ENCODE data around the gene ABCA13. TPM values are rescaled to one million over a fixed set of nuclear protein-coding genes. Genes with fewer than 3 reads are reported as not detected.

ABCA13 gene
- total RNA-seq, 1 experiment from 2014 or later = 0.76 TPM

- intact Hi-C loops (cut with micrococcal nuclease; ENCODE audit: unreplicated experiment) = no loop called here
- CTCF ChIA-PET = no interaction called here
- H3K79me2 ChIP-seq (ENCODE audit: low read depth) = no peaks in the 10 kb centered on the region
- H3K4me2 ChIP-seq = no peak overlapping the region
- no peak for TF ChIP-seq EZH2 (IDR thresholded peaks at IDR 0.05; ENCODE audit: low read depth)
- TF ChIP-seq CTCF (conservative IDR thresholded peaks at IDR 0.05) = no peak
- H3F3A ChIP-seq (ENCODE audit: insufficient read depth, low read depth) = no peaks in the 10 kb centered on the region
- POLR2A ChIA-PET (ENCODE audit: unreplicated experiment) = no interaction called here
- no peaks in the 10 kb centered on the region for H4K20me1 ChIP-seq (ENCODE audit: insufficient read depth)
- no peak overlapping the region for H3K4me3 ChIP-seq
- H3K27me3 ChIP-seq (ENCODE audit: insufficient read depth, low read depth) = no peaks in the 10 kb centered on the region
- BruUV-seq (replicated peaks) = no TSS peak
- DNase-seq = no peak
- H3K4me1 ChIP-seq (replicated peaks; ENCODE audit: insufficient read depth) = peaks cover 4% of the 10 kb centered on the region; the same call in 1 of the 2 replicates
- no peaks in the 10 kb centered on the region for H3K36me3 ChIP-seq (ENCODE audit: low read depth)
- no peaks in the 10 kb centered on the region for H3K9me2 ChIP-seq (ENCODE audit: insufficient read depth)
- no peak overlapping the region for H3K27ac ChIP-seq
- no peak overlapping the region for H2AFZ ChIP-seq
- no peaks in the 10 kb centered on the region for H3K9me3 ChIP-seq (ENCODE audit: insufficient read depth, low read depth)
Measured at GRCh38 chr7:48207155-48207675, 36.0 kb downstream of the ABCA13 start.

GRCh38 chr7:48209004-48209600 is 37.8 kb downstream of the ABCA13 start:
- no peak overlapping the region for H3K4me3 ChIP-seq
- H3K9me2 ChIP-seq (ENCODE audit: insufficient read depth) = no peaks in the 10 kb centered on the region; the same call in 1 of the 2 replicates
- H3K4me1 ChIP-seq (replicated peaks; ENCODE audit: insufficient read depth) = peaks cover 4% of the 10 kb centered on the region; the same call in 1 of the 2 replicates
- H3K27ac ChIP-seq = no peak overlapping the region
- POLR2A ChIA-PET (ENCODE audit: unreplicated experiment) = no interaction called here
- intact Hi-C loops (cut with micrococcal nuclease; ENCODE audit: unreplicated experiment) = no loop called here
- no TSS peak for BruUV-seq (replicated peaks)
- CTCF ChIA-PET = no interaction called here
- no peaks in the 10 kb centered on the region for H3K36me3 ChIP-seq (ENCODE audit: low read depth)
- no peak overlapping the region for H3K4me2 ChIP-seq
- DNase-seq = no peak
- H3F3A ChIP-seq (ENCODE audit: insufficient read depth, low read depth) = no peaks in the 10 kb centered on the region
- no peak overlapping the region for H2AFZ ChIP-seq
- no peaks in the 10 kb centered on the region for H3K27me3 ChIP-seq (ENCODE audit: insufficient read depth, low read depth)
- H3K9me3 ChIP-seq (ENCODE audit: insufficient read depth, low read depth) = no peaks in the 10 kb centered on the region
- TF ChIP-seq EZH2 (IDR thresholded peaks at IDR 0.05; ENCODE audit: low read depth) (no peak), CTCF (conservative IDR thresholded peaks at IDR 0.05) (no peak)
- no peaks in the 10 kb centered on the region for H3K79me2 ChIP-seq (ENCODE audit: low read depth)
- no peaks in the 10 kb centered on the region for H4K20me1 ChIP-seq (ENCODE audit: insufficient read depth)

DNA sequence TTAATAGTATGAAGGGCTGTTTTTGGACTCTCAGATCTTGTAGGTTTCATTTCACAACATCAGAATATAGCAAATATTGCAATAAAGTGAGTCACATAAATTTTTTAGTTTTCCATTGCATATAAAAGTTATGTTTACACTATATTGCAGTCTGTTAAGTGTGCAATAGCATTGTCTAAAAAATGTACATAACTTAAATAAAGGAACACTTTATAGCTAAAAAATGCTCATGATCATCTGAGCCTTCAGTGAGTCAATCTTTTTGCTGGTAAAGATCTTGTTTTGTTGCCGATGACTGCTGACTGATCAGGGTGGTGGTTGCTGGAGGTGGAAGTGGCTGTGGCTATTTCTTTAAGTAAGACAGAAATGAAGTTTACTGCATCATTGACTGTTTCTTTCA is 42.0 kb downstream of the ABCA13 start:
- intact Hi-C loops (cut with micrococcal nuclease; ENCODE audit: unreplicated experiment) = no loop called here
- ChIA-PET CTCF (no interaction called here), POLR2A (ENCODE audit: unreplicated experiment) (no interaction called here)
- H3K27me3 ChIP-seq (ENCODE audit: insufficient read depth, low read depth) = peaks cover 4% of the 10 kb centered on the region
- peaks cover 4% of the 10 kb centered on the region; the same call in 1 of the 2 replicates for H3K4me1 ChIP-seq (replicated peaks; ENCODE audit: insufficient read depth)
- no peaks in the 10 kb centered on the region for H4K20me1 ChIP-seq (ENCODE audit: insufficient read depth)
- no TSS peak for BruUV-seq (replicated peaks)
- H3K4me3 ChIP-seq = no peak overlapping the region
- TF ChIP-seq CTCF (conservative IDR thresholded peaks at IDR 0.05) (no peak), EZH2 (IDR thresholded peaks at IDR 0.05; ENCODE audit: low read depth) (no peak)
- no peaks in the 10 kb centered on the region for H3K9me3 ChIP-seq (ENCODE audit: insufficient read depth, low read depth)
- no peak overlapping the region for H3K4me2 ChIP-seq
- no peaks in the 10 kb centered on the region for H3K36me3 ChIP-seq (ENCODE audit: low read depth)
- no peaks in the 10 kb centered on the region for H3K79me2 ChIP-seq (ENCODE audit: low read depth)
- no peak overlapping the region for H3K27ac ChIP-seq
- no peak overlapping the region for H2AFZ ChIP-seq
- H3K9me2 ChIP-seq (ENCODE audit: insufficient read depth) = no peaks in the 10 kb centered on the region; the same call in 1 of the 2 replicates
- H3F3A ChIP-seq (ENCODE audit: insufficient read depth, low read depth) = no peaks in the 10 kb centered on the region
- no peak for DNase-seq

All from PC-9 (cell line).